Measurements from ENCODE around the gene HSD17B4.
"Not testable (repeated sequence)": the region's sequence is repeated elsewhere in the genome, so short reads cannot be mapped to it uniquely, and the experiment has no call there.

Gene HSD17B4, protein sequence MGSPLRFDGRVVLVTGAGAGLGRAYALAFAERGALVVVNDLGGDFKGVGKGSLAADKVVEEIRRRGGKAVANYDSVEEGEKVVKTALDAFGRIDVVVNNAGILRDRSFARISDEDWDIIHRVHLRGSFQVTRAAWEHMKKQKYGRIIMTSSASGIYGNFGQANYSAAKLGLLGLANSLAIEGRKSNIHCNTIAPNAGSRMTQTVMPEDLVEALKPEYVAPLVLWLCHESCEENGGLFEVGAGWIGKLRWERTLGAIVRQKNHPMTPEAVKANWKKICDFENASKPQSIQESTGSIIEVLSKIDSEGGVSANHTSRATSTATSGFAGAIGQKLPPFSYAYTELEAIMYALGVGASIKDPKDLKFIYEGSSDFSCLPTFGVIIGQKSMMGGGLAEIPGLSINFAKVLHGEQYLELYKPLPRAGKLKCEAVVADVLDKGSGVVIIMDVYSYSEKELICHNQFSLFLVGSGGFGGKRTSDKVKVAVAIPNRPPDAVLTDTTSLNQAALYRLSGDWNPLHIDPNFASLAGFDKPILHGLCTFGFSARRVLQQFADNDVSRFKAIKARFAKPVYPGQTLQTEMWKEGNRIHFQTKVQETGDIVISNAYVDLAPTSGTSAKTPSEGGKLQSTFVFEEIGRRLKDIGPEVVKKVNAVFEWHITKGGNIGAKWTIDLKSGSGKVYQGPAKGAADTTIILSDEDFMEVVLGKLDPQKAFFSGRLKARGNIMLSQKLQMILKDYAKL
- long read RNA-seq, donor 1, transcript HSD17B4-205 (2 exons, 1,129 nt) = minor isoform, 11 of 46 reads
- long read RNA-seq, donor 1, transcript HSD17B4-201 (24 exons, 2,685 nt) = major isoform, 12 of 46 reads
- long read RNA-seq, donor 1, partial matches to known transcripts = 18 of 46 reads
- long read RNA-seq, donor 1, other reads (novel, unspliced or antisense) = 0 of 46 reads
- long read RNA-seq, donor 2, transcript HSD17B4-201 (24 exons, 2,685 nt) = major isoform, 9 of 12 reads
- long read RNA-seq, donor 2, partial matches to known transcripts = 0 of 12 reads
- long read RNA-seq, donor 2, other reads (novel, unspliced or antisense) = 0 of 12 reads
- long read RNA-seq, donor 3, transcript HSD17B4-201 (24 exons, 2,685 nt) = major isoform, 8 of 12 reads
- long read RNA-seq, donor 3, partial matches to known transcripts = 0 of 12 reads
- long read RNA-seq, donor 3, other reads (novel, unspliced or antisense) = 0 of 12 reads
- long read RNA-seq, donor 4, transcript HSD17B4-201 (24 exons, 2,685 nt) = major isoform, 16 of 35 reads
- long read RNA-seq, donor 4, partial matches to known transcripts = 12 of 35 reads
- long read RNA-seq, donor 4, other reads (novel, unspliced or antisense) = 0 of 35 reads
- long read RNA-seq, donor 5, transcript HSD17B4-201 (24 exons, 2,685 nt) = major isoform, 21 of 35 reads
- long read RNA-seq, donor 5, partial matches to known transcripts = 5 of 35 reads
- long read RNA-seq, donor 5, other reads (novel, unspliced or antisense) = 0 of 35 reads
- long read RNA-seq, donor 6, transcript HSD17B4-205 (2 exons, 1,129 nt) = minor isoform, 6 of 40 reads
- long read RNA-seq, donor 6, transcript HSD17B4-201 (24 exons, 2,685 nt) = major isoform, 15 of 40 reads
- long read RNA-seq, donor 6, partial matches to known transcripts = 17 of 40 reads
- long read RNA-seq, donor 6, other reads (novel, unspliced or antisense) = 0 of 40 reads
- long read RNA-seq, donor 7, transcript HSD17B4-201 (24 exons, 2,685 nt) = major isoform, 19 of 55 reads
- long read RNA-seq, donor 7, partial matches to known transcripts = 23 of 55 reads
- long read RNA-seq, donor 7, other reads (novel, unspliced or antisense) = 5 of 55 reads
- long read RNA-seq, donor 8, transcript HSD17B4-201 (24 exons, 2,685 nt) = major isoform, 9 of 16 reads
- long read RNA-seq, donor 8, partial matches to known transcripts = 0 of 16 reads
- long read RNA-seq, donor 8, other reads (novel, unspliced or antisense) = 0 of 16 reads

DNA sequence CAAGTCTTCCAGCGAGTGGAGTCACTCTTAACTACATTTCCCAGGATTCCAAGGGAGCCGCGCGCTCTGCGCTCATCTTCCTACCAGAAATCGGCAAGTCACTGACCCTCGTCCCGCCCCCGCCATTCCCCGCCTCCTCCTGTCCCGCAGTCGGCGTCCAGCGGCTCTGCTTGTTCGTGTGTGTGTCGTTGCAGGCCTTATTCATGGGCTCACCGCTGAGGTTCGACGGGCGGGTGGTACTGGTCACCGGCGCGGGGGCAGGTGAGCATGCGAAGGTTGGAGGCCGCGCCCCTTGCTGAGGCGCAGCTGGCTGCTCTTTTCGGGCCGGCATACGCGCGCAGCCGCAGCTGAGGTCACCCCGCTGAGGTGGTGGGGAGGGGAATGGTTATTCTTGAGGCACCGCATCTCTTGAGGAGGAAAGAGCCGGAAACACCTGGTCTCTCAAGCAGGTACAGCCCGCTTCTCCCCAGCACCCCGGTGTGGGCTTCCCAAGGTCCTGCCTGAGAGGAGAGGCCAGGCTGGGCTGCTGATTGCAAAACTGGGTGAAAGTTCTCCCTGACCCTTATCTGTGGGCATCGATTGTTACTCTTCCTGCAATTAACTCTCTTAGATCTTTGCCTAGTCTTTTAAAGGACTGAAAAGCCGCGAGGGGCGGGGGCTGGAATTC is at the start of gene HSD17B4:
TSS of gene HSD17B4 (plus strand) at position 125 of the 667 bp plus-strand sequence. CDS start at position 204, 79 bp downstream.
- peak; percentile 94 for DNase-seq

DNA sequence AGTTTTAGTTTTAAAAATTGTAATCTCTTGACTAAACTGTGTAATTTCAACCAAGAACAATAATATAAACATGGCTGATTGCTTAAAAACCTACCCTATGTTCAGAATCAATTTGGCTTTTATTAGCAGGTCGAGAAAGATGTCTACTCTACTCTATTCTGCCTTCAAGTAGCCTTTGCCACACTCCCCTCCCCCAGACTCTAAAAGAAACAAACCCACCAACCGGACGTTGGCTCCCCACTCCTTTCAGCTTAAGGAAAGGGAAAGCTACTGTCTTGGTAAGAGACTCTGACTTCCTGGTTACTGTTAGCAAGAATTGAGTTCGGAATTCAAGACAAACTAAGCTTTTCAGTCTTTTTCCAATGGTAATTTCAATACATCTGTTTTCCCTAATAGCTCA is 49.7 kb upstream of the HSD17B4 start:
- DNase-seq = no peak

DNA sequence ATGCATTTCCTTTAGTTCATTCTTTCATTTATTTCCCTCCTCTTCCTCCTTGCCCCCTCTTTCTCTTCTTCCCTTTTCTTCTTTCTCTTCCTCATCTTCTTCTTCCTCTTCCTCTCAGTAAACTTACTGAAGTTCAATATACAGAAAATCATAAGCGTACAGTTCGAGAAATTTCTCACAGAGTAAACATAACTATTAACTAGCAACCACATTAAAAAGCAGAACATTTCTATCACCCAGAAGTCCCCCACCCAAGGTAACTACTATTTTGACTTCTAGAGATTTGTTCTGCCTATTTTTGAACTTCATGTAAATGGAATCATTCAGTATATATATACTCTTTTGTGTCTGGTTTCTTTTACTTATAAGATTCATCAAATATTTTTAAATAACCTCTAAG is 48.3 kb upstream of the HSD17B4 start:
- DNase-seq = no peak

DNA sequence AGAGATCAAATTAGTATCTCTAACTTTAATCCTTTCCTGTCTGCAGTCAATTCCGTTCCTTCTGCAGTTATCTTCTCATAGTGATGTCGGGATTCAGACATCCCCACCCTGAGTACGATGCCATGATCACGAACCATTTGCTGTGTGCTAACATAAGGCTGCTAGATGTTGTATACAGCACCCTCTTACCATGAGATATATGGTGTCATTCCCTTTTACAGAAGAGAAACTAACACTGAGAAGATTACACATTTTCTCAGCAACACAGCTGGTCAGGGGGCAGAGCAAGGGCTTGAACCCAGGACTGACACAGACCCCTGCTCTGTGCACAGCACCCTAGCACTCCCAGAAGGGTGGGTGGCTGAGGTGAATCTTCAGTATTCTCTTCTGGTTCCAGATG is 46.9 kb upstream of the HSD17B4 start:
- DNase-seq = no peak

DNA sequence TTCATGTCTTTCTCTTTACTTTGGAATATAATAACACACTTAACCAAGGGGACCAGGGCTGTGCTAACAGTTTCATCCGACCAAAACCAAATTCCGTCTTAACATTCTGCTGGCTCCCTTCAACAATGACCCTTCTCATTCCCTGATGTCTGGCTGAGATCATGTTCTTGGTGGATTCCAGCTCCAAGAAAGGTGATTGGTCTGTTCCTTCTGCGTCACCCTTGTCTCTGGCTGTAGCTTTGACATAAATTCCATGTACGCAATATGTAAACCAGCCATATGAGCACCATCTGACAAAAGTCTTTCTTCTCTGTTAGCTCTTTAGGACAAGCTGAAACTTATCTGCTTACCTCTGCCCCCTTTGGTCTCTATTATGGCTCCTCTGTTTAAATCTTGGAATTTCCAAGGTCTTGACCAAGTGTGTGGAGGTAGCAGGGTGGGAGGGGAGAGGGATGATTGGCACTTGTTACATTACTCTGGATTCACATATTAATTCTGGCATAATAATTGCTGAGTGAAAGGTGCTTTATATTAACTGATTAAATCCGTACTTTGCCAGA is 45.7 kb upstream of the HSD17B4 start:
- no peak for DNase-seq

DNA sequence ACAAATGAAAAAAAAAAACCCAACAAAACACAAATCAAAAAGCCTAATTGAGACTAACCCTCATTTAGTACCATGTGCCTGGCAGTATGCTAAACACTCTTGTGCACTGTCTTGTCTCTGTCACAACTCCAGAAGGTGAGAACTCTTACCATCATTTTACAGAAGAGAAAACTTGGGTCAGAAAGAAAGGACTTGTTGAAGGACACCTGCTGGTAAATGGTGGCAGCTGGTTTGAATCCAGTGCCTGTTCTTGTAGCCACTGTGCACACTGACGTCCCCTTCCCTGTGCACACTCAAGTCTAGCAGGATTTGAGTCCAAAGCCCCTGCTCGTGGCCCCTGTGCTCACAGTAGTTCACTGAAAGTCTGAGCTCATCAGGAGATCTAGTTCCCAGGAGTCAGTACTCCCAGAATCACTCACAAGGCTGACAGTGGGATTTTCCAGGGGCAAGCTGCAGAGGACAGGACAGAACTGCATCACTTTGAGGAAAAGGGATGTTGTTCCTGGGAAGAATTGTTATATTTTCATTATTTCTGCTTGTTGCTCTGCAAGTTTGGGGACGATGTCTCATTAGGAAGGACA is 43.0 kb upstream of the HSD17B4 start:
- no peak for DNase-seq

DNA sequence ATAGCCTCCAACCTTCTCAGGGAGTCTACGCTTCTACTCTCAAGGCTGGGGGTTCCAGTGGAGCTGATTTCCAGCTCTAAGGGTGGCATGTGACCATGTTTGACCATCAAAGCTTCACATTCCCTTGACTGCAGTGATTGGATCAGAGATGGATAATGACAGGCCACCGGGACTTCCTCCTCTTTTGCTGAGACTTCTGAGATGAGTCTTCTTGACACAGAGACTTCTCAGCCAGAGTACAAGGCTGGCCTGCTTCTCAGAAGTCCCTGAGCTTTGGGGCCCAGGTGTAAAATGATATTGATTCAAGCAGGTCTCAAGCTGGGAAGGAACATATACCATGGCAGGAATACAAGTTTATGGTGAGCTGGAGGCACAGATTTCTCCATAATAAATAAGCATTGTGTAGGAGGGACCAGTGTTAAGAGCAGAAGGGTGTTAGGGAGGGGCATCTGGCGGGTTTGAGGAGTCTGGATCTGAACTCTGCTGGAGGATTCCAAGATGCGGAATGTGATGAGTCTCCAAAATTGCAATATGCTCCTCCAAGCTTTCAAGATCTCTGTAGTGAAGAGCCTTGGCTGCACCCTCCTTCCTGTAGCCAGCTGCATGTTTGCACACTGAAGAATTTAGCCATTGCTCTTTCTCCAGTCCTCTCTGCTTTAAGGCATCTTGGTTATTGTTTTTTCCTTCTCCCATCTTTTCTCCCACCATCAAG is 41.7 kb upstream of the HSD17B4 start:
- no peak for DNase-seq

DNA sequence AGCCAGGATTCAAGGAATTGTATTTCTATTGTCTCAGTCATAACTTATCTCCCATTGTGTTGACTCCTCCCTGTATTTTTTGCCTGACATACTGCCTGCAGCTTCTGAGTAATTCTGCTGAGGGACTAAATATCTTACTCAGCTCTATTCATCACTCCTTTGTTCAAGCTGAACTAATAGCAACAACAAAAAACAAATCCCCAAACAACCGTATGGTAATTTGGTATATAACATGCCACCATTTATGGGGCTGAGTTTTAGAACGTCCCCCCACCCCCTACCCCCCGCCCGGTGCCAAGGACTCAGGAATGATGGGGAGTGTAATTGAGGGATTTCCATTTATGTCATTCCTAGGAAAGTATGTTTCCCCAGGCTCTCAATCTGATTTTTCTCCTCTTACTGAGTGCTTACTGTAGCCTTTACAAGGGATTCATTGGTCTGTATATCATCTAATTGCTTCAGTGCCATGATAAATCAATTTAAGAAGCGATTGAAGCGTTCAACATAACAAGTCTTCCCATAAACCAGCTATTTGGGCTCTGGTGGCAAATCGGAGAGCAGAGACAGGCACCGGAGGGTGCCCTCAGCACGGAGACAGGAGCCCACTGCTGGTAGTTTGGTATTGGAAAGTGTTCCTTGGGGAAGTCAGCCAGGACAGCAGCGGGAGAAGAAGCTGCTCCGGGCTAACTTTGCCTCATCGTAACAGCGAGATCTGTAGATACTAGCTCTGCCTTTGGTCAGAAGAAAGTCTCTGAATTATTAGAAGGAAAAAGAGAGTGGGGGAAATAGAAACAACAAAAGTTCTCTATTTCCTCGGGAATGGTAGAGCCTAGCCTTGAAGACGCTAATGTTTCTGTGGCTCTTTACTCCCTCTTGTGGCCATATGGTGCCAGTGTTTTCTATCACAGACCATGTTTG is 40.7 kb upstream of the HSD17B4 start:
- DNase-seq = peak; percentile 89

DNA sequence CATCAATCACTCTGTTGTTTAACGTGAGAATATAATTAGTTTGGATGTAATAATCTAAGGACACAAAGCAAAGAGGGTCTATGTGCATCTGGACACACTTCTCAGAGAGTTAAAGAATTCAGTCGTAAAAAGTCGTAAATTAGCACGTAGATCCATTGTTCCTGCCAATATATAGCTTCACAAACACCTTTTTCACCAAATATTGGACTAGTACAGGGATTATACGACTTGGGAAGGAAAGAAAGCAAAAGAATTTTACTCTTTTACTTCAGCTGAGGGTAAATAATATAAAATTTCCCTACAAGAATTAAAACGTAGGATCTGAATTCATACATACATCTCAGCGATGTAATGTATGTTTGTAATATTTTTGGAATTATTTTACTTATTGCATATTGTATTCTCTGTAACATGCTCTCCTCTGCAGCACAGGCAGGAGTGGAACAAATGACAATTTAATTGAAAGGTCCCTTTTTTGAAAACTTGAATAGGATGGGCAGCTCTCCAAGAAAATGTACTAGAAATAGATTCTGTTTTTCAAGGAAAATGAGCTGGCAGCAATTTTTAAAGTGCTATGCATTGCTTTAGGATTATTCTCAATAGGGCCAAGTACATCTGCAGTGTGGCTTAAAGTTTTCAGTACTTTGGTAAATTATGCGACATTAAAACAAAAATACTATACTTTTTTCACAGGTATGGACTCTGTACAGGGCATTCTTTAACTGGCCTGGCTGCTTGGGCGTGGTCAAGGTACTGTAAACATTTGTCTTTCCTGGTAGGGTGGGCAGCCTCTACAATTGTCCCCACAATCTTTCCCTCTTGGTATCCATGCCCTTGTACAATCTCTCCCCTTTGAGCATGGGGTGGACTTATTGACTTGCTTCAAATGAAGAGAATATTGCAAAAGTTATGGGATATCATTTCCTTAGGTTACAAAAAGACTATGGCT is 39.7 kb upstream of the HSD17B4 start:
- DNase-seq = no peak

DNA sequence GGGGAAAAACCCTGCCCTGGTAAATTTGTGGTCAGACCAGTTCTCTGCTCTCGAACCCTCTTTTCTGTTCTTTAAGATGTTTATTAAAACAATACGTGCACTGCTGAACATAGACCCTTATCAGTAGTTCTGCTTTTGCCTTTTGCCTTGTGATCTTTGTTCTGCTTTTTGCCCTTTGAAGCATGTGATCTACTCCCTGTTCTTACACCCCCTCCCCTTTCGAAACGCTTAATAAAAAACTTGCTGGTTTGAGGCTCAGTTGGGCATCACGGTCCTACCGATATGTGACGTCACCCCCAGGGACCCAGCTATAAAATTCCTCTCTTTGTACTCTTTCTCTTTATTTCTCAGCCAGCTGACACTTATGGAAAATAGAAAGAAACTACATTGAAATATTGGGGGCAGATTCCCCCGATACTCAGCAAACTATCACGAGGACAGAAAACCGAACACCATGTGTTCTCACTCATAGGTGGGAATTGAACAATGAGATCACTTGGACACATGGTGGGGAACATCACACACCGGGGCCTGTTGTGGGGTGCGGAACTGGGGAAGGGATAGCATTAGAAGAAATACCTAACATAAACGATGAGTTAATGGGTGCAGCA is 38.1 kb upstream of the HSD17B4 start:
- not testable (repeated sequence) for DNase-seq

DNA sequence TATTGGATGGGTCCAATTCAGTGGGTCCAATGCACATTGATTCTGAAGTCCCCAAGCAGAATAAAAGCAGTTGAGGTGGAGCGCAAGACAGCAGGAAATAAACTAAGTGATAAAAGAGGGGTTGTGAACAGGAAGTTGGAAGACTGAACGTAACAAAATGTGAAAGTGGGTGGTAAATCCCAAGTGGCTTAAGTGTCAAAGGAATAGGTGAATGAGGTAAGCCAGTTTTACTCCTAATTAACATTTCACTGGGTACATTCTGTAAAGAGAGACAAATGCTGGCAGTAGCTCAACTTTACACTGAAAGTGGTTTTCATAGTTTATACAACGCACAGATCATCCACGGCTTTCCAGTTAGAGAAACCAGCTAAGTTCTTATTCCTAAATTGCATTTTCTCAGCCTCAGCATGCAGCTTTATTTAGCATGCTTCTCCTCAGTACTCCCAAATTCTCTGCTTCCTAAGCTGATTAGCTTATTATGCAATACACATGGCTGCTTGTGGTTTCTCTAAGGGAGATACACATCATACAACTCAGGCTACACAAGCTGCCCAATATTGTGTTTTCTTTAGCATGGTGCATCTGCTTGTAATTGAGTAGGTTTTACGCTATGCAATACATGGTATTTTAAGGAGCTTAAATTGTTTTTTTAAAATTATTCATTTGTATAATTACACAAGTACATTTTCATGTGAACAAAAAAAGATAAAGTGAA is 34.2 kb upstream of the HSD17B4 start:
- no peak for DNase-seq

DNA sequence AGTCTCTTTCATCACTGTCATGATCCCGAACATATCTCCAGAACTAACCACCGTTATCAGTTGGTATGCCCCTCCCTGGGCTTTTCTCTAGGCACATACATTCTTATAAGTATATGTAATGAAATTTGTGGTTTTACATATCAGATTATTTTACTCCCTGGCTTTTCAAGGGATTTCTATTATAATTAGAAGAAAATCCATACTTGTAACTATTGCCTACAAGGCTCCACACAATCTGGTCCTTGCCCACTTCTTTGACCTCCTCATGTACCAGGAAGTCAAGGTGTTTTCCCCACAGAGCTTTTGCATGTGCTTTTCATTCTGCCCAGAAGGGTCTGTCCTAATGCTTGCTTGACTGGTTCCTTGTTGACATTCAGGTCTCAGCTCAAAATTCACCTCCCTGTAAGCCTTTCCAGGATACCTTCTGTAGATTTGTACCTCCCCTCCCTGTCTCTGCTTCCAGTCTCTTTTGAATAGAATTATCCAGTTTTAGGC is 33.6 kb upstream of the HSD17B4 start:
- DNase-seq = no peak

DNA sequence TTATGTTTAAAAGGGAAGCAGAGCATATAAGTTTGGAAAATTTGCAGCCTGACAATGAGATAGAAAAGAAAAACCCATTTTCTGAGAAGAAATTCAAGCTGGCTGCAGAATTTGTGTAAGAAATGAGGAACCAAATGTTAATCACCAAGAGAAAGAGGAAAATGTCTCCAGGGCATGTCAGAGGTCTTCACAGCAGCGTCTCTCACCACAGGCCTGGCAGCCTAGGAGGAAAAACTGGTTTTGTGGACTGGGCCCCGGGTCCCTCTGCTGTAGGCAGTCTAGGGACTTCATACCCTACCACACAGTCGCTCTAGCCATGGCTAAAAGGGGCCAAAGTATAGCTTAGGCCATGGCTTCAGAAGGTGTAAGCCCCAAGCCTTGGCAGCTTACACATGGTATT is 32.1 kb upstream of the HSD17B4 start:
- no peak for DNase-seq

DNA sequence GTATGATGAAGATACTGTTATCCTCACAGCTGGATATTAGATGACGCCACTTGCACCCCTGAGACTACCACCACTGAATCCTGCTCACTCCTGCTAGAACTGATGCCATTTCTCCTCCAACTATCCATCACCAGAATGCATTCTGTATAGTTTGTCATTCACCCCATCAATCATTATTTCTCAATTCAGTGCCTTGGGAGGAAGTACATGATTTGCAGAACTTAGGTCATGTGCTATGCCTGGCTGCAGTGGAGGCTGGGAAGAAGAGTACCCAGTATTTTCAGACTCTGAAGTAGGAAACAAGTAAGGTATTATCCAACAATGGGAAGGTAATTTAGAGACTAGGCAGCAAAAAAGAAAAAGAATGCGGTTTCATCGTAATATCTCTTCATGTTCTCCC is 26.2 kb upstream of the HSD17B4 start:
- no peak for DNase-seq

DNA sequence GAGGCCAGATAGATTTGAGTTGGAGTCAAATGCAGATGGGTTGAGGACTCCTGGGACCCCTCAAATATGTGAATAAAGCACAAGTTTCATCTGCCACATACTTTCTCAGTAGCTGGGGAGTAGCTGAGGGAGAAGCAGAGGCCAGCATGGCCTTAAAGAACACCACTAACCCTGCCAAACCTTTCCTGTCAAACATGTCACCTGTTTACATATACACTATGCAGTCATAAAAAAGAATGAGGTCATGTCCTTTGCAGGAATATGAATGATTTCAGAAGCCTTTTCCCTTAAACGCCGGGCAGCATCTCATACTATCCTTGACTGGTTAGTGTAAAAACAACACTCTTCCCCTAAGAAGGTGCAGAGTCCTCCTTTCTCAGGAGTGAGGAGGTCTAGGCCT is 25.2 kb upstream of the HSD17B4 start:
- no peak for DNase-seq
